HuH-7.5 (cell line): ENCODE measurements around the gene RASSF1.
"Not testable (repeated sequence)": the region's sequence is repeated elsewhere in the genome, so short reads cannot be mapped to it uniquely, and the experiment has no call there.

Experiments used
- DNase-seq: peaks from one replicate; pipeline ENCODE4 v3.0.0; 2011; ENCODE audit warnings: low spot score

RASSF1 gene

DNA sequence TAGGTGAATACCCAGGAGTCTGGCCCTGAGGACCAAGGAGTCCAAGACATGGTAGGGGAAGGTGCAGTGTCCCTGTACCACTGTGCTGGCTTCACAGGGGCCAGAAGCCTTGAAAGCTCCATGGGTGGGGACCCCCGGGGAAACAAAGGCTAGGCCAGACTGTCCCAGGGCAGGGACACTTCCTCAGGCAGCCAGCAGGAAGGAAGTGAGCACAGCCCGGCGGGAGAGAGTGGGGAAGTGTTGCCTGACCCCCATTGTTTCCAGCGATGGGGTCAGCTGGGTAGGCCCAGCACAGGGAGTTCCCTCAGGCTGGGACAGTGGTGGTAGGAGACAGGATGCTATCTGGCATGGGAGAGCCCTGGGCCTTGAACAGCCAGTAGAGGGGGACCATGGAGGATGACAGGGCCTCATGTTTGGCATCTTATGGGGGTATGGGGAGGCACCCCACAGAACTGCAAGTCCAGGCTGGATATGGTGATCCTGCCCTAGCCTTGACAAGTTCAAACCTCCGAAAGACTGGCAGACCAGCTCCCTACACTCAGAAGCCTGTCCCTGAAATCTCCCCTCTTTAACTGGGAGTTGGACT lies 16.9 kb downstream of the RASSF1 start:
- no peak for DNase-seq

DNA sequence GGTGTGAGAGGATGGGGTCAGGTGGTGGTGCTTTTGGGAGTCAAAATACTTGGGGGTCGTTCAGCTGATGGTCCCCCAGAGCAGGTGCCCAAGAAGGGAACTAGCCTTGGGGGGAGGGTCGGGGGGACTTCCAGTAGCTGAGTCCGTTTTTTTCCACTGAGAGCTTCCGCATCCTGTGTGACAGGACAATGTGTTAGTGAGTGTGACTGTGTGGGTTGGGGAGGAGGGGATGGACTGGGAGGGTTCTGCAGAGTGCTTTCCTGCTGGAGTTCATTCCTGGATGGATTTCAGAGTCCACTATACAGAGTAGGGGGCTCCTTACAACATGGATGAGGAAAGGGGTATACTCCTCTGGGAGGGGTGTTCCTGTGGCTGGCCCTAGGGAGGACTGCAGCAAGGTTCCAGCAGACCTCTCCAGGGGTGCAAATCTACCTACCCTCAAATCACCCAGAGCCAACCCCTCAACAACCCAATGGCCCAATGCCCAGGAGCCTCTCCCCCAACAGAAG lies 17.5 kb downstream of the RASSF1 start:
- DNase-seq = no peak

- no peak for DNase-seq
Measured at GRCh38 chr3:50322386-50323091, 18.1 kb downstream of the RASSF1 start, which contains the start of gene HYAL2. Gene HYAL2, minus strand, starts transcription at chr3:50322745. Its CDS starts 2,256 bp downstream, at chr3:50320489.

DNA sequence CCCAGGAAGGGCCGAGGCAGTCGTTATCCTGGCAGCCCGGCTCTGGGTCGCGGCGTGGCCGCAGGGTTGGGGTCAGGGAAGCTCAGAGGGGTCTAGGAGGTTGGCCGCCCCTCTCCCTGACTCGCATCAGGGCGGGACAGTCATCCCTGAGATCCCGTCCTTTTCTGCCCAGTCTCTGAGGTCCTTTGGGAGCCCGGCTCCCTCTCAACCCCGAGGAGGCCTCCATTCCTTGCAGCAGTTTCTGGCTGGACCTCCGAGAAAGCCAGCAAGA lies 18.6 kb downstream of the RASSF1 start:
- no peak for DNase-seq

DNA sequence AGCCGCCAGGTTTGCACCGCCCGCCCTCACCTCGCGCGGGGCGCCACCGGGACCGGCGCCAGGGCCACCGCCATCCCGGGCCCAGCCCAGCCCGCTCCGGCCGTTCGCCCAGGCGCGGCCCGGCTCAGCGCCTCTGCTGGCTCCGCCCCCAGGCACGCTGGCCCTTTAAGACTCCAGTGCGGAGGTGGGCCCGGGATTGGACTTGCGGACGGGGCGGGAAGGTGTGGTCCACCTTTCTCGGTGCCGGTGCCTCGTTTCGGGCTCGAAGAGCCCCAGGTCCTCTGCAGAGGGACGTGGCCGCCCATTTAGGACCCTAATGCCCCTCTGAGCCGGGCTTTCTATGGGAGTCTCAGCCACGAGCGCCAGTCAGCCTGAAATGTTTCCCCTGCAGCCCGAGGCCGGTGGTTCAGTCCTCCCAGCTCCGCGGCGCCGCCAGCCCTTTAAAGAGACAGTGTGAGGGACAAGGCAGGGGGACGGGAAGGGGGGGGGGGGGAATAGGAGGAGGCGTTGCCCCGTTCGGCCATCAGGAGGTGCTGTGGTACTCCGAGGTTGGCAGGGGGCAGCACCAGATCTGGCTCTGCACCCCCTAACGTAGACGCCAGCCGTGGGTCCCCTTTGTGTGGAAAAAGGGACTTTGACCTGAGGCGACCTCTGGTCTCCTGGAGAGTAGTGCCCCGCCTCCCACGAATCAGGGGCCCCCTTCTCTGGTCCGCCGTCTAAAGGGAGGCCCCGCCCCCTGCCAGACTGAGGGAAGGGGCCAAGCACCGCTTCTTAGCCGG lies 19.1 kb downstream of the RASSF1 start:
- DNase-seq = peak; percentile 90

DNA sequence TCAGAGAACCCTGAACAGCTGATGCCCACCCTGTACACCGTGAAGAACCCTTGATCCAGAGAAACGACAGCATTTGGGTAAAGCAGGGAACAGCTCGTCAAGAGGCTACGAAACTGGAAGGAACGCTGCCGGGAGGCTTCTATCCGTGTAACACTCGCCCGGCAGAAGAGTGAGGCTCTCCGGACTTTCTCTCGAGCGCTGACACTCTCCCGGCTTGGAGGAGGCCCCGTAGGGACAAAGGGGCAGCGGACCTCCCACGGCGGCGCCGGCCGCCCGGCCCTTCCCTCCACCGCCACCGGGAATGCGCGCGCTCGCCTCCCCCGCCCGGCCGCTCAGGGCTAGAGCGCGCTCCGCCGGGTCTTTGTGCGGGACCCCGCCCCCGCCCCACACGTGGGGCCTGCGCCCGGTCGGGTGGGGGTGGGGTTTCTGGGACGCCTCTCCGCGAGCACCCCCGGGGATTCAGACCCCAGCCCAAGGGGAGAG lies 19.7 kb downstream of the RASSF1 start:
- peak; percentile 87 for DNase-seq

DNA sequence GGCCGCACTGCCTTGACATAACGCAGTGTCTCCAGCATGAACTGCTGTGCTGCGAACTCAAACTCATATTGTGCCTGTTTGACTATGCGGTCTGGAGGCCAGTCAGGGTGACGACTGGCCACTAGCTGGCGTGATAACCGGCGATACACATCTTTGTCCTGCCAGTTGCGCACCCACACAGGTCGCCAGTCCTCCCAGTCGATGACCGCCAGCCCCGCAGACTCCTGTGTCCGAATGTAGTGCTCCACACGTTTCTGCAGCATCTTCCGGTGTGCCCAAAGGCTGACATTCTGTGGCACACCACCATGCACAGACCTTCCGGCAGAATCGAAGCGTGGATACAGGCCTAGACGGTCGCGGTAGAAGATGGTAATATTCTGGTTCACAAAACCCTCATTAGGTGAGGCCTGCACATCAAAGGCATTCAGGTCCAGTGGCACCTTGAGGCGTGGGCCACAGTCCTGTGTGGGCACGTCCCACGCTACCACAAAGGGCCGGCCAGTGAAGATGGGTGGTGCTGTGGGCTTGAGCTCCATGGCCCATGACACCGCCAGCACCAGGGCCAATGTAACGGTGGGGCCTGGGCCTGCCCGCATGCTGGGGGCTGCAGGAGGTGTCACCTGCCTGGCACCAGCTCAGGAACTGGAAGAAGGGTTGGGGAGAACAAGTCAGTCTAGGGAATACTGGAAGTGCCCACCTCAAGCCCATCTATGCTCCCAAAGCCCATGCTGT lies 20.6 kb downstream of the RASSF1 start:
- no peak for DNase-seq

DNA sequence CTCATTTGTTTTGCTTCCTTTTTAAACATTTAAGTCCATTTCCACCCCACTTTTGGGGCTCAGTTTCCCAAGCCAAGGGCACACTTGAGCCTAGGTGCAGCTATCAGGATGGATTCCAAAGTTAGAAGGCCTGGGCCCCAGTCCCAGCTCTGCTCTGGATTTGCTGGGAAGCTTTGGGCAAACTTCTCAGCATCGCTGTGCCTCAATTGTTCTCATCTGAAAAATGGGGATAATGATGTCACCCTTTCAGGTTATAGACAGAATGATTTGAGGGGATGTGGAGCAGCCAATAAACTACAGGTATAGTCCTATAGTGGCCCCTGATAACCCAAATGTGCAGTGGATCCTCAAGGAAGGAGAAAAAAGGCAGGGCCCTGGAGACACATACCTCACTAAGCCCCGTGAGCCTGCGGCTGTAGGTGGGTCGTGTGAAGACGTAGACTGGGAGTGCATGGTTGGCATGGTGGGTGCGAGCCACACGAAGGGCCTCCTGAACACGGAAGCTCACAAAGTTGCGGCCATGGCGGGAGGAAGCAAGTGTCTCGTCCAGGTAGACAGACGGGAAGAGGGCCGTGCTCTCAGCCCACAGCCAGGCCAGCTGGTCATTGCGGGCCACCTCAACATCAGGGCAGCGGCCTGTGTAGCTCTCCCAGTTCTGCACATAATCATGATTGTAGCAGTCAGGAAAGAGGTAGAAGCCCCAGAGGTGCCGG lies 21.3 kb downstream of the RASSF1 start:
- no peak for DNase-seq

DNA sequence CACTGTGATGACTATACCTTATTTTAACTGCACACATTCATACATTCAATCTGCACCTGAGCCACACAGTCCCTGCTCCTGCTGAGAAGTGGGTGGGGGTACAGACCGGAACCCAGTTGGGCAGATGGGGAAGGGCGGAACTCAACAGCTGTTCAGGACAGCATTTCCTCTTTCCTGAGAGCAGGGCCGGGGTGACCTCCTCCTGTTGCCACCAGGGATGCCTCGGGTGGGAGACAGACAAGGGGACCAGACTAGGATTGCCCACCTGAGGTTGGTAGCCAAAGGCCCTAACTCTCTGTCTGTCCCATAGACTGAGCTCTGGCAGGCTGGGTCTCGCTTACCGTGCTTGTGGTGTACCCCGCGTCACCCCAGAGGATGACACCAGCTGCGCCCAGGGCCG lies 22.0 kb downstream of the RASSF1 start:
- DNase-seq = no peak

GRCh38 chr3:50318163-50318562 lies 22.5 kb downstream of the RASSF1 start:
- DNase-seq = no peak

DNA sequence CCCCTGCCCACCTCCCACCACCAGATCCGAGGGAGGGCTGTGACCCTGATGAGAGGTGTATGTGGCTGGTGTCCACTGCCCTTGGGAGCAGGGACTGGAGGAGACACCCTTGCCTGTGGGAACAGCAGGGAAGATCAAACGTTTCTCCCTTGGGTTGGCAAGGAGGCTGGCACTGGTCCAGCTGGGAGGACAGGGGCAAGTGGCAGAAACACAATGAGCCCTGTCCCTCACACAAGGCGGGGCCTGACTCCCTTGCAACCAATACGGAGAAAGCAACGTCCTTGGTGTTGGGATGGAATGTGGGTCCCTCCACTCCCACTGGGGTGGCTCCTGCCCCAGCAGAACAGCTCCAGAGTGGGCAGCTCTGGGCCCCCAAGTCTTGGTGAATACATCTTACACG lies 23.3 kb downstream of the RASSF1 start:
- DNase-seq = no peak

- DNase-seq = no peak
Measured at GRCh38 chr3:50316657-50317242, 23.9 kb downstream of the RASSF1 start.

GRCh38 chr3:50314816-50315215 lies 25.8 kb downstream of the RASSF1 start:
- no peak for DNase-seq

DNA sequence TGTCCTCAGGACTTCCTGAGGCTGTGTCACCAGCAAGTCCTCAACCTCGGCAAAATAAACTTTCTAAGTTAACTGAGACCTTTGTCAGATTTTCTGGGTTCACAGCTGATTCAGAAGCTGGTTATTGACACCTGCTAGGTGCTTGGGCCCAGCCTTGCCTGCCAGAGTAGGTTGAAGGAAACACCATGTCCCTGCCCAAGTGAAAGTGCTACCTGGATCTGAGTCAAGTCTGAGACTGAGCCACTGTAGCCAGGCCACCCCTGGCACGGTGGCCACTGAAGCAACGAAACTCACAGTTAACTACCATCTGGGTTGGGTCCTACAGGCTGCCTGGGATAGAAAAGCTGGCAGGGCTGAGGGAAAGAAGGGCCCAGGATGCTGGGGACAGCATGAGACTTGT lies 26.3 kb downstream of the RASSF1 start:
- no peak for DNase-seq

- DNase-seq = not testable (repeated sequence)
Measured at GRCh38 chr3:50312041-50312440, 28.6 kb downstream of the RASSF1 start.

GRCh38 chr3:50304601-50305000 lies 36.0 kb downstream of the RASSF1 start:
- DNase-seq = no peak

DNA sequence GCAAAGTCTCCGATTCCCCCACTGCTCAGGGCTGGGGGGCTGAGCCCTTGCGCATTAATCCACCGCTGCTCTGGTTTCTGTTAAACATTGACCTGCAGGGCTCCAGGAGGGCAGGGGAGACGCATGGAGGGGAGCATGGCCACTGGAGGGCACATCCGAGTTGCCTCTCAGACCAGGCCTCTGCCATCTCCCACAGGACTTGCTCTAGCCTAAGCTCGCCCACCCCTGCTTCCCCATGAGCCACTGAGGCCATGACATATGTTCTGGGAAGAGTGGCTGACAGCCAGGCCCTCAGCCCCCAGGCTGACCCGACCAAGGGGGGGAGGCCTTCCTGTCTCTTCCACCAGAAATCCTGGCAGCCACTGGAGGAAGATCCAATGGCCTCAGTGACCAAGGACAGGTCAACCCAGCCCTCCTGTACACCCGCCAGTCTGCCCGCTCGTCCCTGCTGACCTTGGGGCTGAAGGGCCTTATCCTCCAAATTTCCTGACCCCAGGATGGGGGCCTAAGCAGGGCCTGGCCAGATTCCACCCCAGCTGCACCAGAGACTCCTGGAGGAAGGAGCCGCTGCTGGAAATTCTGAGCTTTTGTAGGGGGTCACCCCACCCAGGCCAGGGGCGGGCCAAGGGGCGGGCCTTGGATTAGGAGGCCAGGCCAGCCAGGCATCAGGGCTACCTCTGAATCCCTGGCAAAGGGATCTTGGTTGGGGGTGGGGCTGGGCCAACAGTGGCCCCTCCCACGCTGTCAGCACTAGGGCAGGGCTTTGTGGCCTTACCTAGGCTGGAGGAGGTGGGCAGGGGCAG lies 37.4 kb downstream of the RASSF1 start, which contains the start of gene HYAL1:
Gene HYAL1, minus strand, starts transcription at position 562 of the 803 bp plus-strand sequence. CDS start 618 bp downstream, outside the sequence.
- DNase-seq = no peak

GRCh38 chr3:50302095-50303012 lies 38.3 kb downstream of the RASSF1 start:
- no peak for DNase-seq

GRCh38 chr3:50300681-50301254 lies 39.9 kb downstream of the RASSF1 start:
- DNase-seq = no peak
